Activated gamma-delta T cell treated with anti-CD3 and anti-CD28 coated beads, Interleukin-2, amount 50 U/mL, for 16 hours (primary cell): ENCODE results near the gene PIP4K2A.

Experiments
- DNase-seq: peaks from one replicate; pipeline ENCODE4 v3.0.0-alpha.2; 2020; ENCODE audit warnings: low read depth

The PIP4K2A gene

GRCh38 chr10:22620140-22620857 lies 94.1 kb downstream of the PIP4K2A start:
- DNase-seq = no peak

- no peak for DNase-seq
Observed at GRCh38 chr10:22619101-22619500, 95.3 kb downstream of the PIP4K2A start.

GRCh38 chr10:22618078-22618785 lies 96.1 kb downstream of the PIP4K2A start:
- no peak for DNase-seq

DNA sequence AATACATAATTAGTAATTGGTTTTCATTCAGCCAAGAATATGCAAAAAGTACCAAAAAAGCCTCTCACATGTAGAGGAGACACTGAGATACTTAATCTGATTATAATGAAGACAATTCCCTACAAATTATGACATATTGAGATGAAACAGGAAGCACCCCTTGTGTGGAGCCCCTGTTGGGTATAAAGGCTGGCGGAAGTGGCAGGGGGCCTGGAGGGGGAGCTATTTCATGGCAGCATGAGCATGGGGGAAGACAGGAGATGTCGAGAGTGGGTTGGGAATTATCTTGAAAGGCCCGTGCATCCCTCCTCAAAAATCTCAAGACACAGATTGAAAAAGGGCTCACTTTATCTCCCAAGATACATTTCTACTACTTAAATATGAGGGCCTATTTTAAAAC lies 96.9 kb downstream of the PIP4K2A start:
- no peak for DNase-seq

DNA sequence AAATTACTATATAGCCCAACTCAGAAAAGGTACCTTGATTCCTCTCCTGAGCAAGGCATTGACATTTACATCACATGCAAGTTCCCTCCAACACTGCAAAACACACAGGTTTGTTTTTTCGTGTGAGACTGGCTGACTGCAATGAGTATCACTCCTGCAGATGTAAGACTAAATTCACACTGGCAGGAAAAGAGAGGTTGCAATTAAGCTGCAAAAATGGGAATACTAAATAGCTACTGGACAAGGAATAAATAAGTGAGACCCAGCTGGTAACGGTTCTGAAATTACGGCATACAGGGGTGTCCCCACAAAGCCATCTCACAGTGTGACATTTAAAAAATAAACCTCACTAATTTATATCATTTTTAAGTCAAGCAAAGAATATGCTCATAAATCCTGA lies 97.3 kb downstream of the PIP4K2A start:
- DNase-seq = no peak

- peak; percentile 37 for DNase-seq
Observed at GRCh38 chr10:22615819-22616499, 98.4 kb downstream of the PIP4K2A start.

- DNase-seq = no peak
Observed at GRCh38 chr10:22615101-22615500, 99.3 kb downstream of the PIP4K2A start.

- DNase-seq = no peak
Observed at GRCh38 chr10:22613011-22613410, 101.4 kb downstream of the PIP4K2A start.

DNA sequence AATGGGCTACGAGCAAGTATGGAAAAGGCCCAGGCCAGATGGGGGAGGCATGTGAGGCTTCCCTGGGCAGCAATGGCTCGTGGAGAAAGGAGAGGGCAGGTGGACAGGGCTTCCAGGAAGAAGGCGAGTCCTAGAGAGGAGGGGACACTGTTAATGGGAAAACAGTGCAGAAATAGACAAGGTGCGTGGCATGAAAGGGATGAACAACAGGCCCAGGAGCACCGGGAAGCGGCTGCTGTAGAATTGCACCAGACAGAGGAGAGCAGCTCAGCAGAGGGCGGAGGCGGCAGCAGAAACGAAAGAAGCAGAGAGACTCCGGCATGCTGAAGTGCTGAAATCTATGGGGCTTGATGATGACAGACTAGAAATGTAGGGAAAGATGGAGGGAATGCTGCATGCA lies 102.1 kb downstream of the PIP4K2A start:
- no peak for DNase-seq

DNA sequence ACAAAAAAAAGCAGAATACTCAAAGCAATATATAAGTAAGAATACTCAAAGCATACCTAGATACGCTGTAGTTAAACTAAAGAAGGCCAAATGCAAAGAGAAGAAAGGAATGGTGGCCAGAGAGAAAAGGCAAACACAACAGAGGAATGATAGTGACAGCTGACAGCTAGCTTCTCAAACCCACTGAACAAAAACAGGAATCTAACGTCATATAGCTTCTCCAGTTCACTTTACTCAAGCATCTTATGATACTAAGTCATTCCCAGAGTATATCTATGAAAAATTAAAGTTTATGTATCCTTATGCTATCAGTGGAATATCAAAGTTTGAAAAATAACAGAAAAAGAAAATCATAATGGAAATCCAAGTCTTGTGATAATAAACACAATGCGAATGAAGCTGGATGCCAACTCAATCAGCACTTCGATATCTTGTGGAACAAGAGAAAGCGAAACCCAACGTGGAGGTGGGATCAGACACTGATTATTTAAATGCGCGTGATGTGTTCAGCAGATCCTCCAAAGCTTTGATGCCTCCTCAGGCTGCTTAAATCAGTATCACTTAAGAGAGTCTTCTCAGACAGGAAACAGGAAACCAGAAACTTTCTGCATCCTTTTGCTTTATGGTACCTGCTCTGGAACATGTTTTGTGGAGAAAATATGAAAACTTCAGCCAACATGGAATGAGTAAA lies 102.8 kb downstream of the PIP4K2A start:
- DNase-seq = peak; percentile 30

- DNase-seq = no peak
Observed at GRCh38 chr10:22610610-22611009, 103.8 kb downstream of the PIP4K2A start.

DNA sequence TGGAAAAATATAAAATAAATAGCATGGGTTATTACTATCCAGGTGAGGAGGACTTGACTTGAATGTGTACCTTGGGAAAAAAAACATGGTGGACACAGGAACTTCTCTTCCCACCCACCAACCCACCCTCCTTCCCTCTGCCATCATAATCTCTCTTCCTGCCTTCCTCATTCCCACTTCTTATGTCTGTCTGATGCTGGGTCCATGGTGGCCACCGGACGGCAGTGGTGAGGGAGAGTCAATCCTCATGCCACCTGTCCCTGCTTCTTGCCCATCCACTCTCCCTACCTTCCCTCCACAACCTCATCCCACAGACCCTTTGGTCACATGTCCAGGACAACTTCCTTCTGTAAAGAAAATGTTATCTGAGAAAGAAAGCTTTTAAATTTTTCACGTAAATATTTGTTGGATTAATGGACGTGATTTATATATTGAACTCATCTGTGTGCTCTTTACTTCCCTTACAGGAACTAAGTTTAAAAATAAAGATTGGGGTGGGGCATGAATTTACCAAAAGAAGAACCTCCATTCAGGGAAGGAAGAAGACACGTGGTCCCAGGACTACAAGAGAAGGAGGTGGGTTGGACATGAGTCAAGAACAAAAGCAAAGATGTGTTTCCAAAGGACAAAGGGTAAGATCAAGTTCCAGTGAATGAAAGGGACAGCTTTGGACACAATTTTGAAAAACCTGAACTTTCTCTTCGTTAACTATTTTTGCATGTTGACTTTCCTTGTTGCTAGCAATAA lies 104.5 kb downstream of the PIP4K2A start:
- DNase-seq = no peak

GRCh38 chr10:22609251-22609650 lies 105.1 kb downstream of the PIP4K2A start:
- DNase-seq = no peak

DNA sequence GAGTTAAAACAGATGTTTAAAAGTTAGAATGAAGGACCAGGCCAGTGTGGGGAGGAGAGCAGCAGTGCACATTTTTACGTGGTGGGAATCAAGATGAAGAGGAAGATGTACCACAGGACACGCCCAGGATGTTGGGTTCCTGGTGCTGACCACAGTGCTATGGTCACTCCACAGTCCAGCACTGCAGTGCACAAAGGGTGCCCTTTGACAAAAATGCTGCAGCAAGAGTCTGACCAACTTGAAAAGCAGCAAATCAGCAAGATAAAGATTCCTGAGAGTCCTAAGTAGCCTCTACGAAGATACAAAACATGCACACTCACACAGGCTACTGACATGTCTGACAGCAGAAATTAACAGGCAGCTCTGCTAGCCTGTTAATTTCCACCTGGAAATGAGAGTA lies 107.1 kb downstream of the PIP4K2A start:
- no peak for DNase-seq

DNA sequence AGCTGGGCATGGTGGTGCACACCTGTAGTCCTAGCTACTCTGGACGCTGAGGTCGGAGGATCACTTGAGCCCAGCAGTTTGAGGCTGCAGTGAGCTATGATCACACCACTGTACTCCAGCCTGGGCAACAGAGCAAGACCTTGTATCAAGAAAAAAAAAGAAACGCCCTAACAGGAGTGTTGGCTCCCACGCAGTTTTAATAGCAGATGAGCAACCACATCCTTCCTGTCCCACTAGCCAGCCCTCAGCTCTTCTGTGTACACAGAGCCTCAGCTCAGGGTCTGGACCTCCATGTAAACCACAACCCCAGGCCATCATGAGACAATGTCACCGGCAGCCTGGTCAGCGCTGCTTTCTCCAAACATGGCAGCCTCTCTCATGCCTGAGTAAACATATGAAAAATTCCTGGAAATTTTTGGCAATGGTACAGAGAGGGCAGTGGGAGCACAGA lies 108.2 kb downstream of the PIP4K2A start:
- DNase-seq = no peak

GRCh38 chr10:22605168-22605567 lies 109.2 kb downstream of the PIP4K2A start:
- no peak for DNase-seq

GRCh38 chr10:22604344-22605126 lies 109.8 kb downstream of the PIP4K2A start:
- no peak for DNase-seq

- DNase-seq = no peak
Observed at GRCh38 chr10:22603581-22603980, 110.8 kb downstream of the PIP4K2A start.

GRCh38 chr10:22601618-22602017 lies 112.8 kb downstream of the PIP4K2A start:
- no peak for DNase-seq

DNA sequence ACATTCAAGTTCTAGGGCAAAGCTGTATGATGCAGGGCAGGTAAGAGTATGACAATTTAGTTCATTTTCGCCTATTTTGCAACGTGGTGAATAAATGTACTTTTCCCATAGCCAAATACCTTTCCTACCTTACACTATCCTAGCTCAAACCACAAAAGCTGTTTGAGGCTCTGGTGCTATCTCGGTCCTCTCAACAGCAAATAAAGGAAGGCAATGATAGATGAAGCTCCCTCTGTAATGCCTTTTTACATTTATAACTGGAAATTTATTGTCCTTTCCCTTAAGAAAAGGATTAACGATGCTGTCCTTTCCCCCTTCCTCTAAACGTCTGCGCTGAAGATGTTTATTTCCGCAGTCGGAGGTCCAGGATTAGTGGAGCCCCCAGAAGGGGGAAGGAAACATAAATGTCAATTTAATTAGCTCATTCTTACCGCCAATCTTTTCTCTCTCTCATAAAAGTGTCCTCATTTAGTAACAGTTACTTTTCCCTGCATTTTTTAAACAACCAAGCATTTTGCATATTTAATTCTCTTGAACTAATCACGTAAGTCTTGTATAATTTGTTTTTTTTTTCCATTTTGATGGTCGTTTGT lies 114.6 kb downstream of the PIP4K2A start:
- no peak for DNase-seq
